Calu3 (cell line): ENCODE measurements around the gene KCNG2. TPM values are rescaled to one million over a fixed set of nuclear protein-coding genes. Genes with fewer than 3 reads are reported as not detected.

Experiments
- BruUV-seq: library from RNA; stranded (reverse); fragments of 400-500 nt; replicated peaks from 2 replicates; lab custom pipeline; 2021; lab: Mats Ljungman, UMichigan
- CTCF ChIA-PET: fragments of 300-600 bp; sonication (Branson Sonifier 250); formaldehyde crosslinking; loops from one replicate; lab custom pipeline; 2022; ENCODE audit warnings: antibody characterized with exemption; lab: Charles Lee
- DNase-seq: peaks from one replicate; pipeline ENCODE4 v3.0.0; 2022
- H3K27ac Mint-ChIP-seq: one replicate; pipeline ENCODE4 v1.8.0; 2022; ENCODE audit warnings: mixed read lengths; ENCODE audit not compliant: unreplicated experiment
- H3K27me3 Mint-ChIP-seq: one replicate; pipeline ENCODE4 v1.8.0; 2022; ENCODE audit warnings: mixed read lengths; ENCODE audit not compliant: unreplicated experiment
- H3K36me3 Mint-ChIP-seq: one replicate; pipeline ENCODE4 v1.8.0; 2022; ENCODE audit warnings: mild to moderate bottlenecking, moderate library complexity, mixed read lengths; ENCODE audit not compliant: insufficient read depth, unreplicated experiment
- H3K4me1 Mint-ChIP-seq: one replicate; pipeline ENCODE4 v1.8.0; 2022; ENCODE audit warnings: mild to moderate bottlenecking, low read depth, mixed read lengths; ENCODE audit not compliant: unreplicated experiment
- H3K4me3 Mint-ChIP-seq: one replicate; pipeline ENCODE4 v1.8.0; 2022; ENCODE audit warnings: mild to moderate bottlenecking, low read depth, moderate library complexity, mixed read lengths; ENCODE audit not compliant: unreplicated experiment
- H3K9me3 Mint-ChIP-seq: one replicate; pipeline ENCODE4 v1.8.0; 2022; ENCODE audit warnings: low read depth, mixed read lengths; ENCODE audit not compliant: unreplicated experiment
- CTCF ChIP-seq: fragments of 200-600 bp; IDR thresholded peaks from one replicate; pipeline ENCODE4 v1.8.0; 2022; ENCODE audit warnings: antibody characterized with exemption; ENCODE audit not compliant: unreplicated experiment
- intact Hi-C: fragments of 100-400 bp; cut with micrococcal nuclease; formaldehyde crosslinking; loops from one replicate; pipeline ENCODE4 v1.10.0; 2022; ENCODE audit not compliant: unreplicated experiment
- total RNA-seq: library from RNA; stranded (reverse); gene quantifications from 2 replicates; pipeline ENCODE4 v1.2.3, GENCODE V29; 2022

The KCNG2 gene
- total RNA-seq, 1 experiment from 2014 or later, result not detected

GRCh38 chr18:79801641-79802040, 3.9 kb downstream of the KCNG2 start:
- TF ChIP-seq CTCF, result no peak
- CTCF ChIA-PET, result no interaction called here
- BruUV-seq, result no TSS peak
- Mint-ChIP-seq H3K27ac (no peak overlapping the region), H3K4me1 (no peaks in the 10 kb centered on the region), H3K9me3 (peaks cover 4% of the 10 kb centered on the region), H3K4me3 (no peak overlapping the region), H3K27me3 (peaks cover 14% of the 10 kb centered on the region), H3K36me3 (no peaks in the 10 kb centered on the region)
- DNase-seq, result no peak
- intact Hi-C loops, result no loop called here

- no peak for TF ChIP-seq CTCF
- CTCF ChIA-PET, result no interaction called here
- DNase-seq, result no peak
- Mint-ChIP-seq H3K4me1 (no peaks in the 10 kb centered on the region), H3K27ac (no peak overlapping the region), H3K36me3 (no peaks in the 10 kb centered on the region), H3K4me3 (no peak overlapping the region), H3K27me3 (peaks cover 7% of the 10 kb centered on the region), H3K9me3 (peaks cover 2% of the 10 kb centered on the region)
- BruUV-seq, result no TSS peak
- intact Hi-C loops, result no loop called here
These were observed 4.6 kb downstream of the KCNG2 start for GRCh38 chr18:79802298-79802697.

- H3K9me3 Mint-ChIP-seq, result no peaks in the 10 kb centered on the region
- BruUV-seq, result no TSS peak
- H3K4me3 Mint-ChIP-seq, result no peak overlapping the region
- TF ChIP-seq CTCF, result no peak
- H3K36me3 Mint-ChIP-seq, result no peaks in the 10 kb centered on the region
- no peaks in the 10 kb centered on the region for H3K4me1 Mint-ChIP-seq
- no peaks in the 10 kb centered on the region for H3K27me3 Mint-ChIP-seq
- no peak overlapping the region for H3K27ac Mint-ChIP-seq
- intact Hi-C loops, result no loop called here
- CTCF ChIA-PET, result no interaction called here
- no peak for DNase-seq
These were observed 5.9 kb downstream of the KCNG2 start for GRCh38 chr18:79803611-79804051.

GRCh38 chr18:79804130-79804787, 6.5 kb downstream of the KCNG2 start:
- intact Hi-C loops, result no loop called here
- H3K27me3 Mint-ChIP-seq, result no peaks in the 10 kb centered on the region
- H3K4me1 Mint-ChIP-seq, result no peaks in the 10 kb centered on the region
- H3K9me3 Mint-ChIP-seq, result no peaks in the 10 kb centered on the region
- DNase-seq, result no peak
- no peaks in the 10 kb centered on the region for H3K36me3 Mint-ChIP-seq
- H3K4me3 Mint-ChIP-seq, result no peak overlapping the region
- CTCF ChIA-PET, result no interaction called here
- H3K27ac Mint-ChIP-seq, result no peak overlapping the region
- TF ChIP-seq CTCF, result no peak
- BruUV-seq, result no TSS peak
